GM18861 (cell line): ENCODE data around the gene FARS2.

ENCODE experiments used
- ATAC-seq: cut with Tn5 transposase; IDR thresholded peaks from one replicate; pipeline ENCODE4 v1.9.1; 2021; ENCODE audit not compliant: unreplicated experiment

FARS2 gene

DNA sequence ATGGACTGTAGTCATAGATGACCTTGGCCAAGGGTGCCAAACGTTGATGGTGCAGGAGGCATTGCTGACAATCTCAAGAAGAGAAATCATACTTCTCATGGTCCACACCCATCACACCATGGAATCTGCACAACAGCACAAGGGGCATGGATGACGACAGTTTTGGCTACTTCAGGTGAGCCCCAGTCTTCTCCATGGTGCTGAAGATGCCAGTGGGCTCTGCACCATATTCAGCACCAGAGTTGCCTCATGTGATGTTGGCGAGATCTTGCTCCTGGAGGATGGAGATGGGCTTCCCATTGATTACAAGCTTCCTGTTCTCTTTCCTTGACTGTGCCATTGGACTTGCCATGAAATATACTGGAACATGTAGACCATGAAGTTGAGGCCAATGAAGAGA, 556.6 kb downstream of the FARS2 start:
- no peak for ATAC-seq

GRCh38 chr6:5818959-5819358, 557.6 kb downstream of the FARS2 start:
- no peak for ATAC-seq
